ENCODE measurements around the gene BRWD1. TPM values are rescaled to one million over a fixed set of nuclear protein-coding genes. Genes with fewer than 3 reads are reported as not detected.
"Not testable (repeated sequence)": the region's sequence is repeated elsewhere in the genome, so short reads cannot be mapped to it uniquely, and the experiment has no call there.

BRWD1 gene
- total RNA-seq, 3 donors from 2014 or later (not counting 1 experiment from before 2014, with no cell fraction given): 92.0 to 93.8 (median 93.3) TPM

DNA sequence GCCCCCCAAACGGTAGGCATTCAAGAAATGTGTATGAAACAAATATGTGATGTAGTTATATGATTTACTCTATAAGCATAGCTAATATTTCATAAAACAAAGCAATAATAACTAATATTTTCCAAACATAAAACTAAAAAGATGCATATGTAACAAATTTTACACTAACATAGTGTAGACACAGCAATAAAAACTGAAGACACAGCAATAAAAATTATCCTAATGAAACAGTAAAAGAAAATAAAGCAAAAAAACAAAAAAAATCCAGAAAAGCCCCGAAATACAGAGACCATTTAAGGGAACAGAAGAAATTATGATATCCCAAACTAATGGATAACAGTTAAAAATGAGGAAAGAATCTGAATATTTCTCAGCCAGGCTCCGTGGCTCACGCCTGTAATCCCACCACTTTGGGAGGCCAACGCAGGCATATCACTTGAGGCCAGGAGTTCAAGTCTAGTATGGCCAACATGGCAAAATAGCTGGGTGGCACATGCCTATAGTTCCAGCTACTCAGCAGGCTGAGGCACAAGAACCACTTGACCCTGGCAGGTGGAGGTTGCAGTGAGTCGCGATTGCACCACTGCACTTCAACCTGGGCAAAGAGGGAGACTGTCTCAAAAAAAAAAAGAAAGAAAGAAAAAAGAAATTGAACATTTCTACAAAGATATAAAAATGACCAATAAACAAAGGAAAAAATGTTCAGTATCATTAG, 92.0 kb downstream of the BRWD1 start:
- Mint-ChIP-seq H3K27me3 (ENCODE audit: low read depth in 2 of 2) (no peaks in the 10 kb centered on the region), H3K36me3 (peaks cover 19% of the 10 kb centered on the region), H3K4me3 (no peak overlapping the region), H3K4me1 (no peaks in the 10 kb centered on the region), H3K9me3 (no peaks in the 10 kb centered on the region), H3K27ac (peak overlapping the region in 1 of 2 donors; percentile 56)
- DNase-seq (no peak), ATAC-seq (no peak)
- intact Hi-C loops (cut with micrococcal nuclease): no loop called here
- no peaks in the 10 kb centered on the region for H3K9me3 ChIP-seq (ENCODE audit: control insufficient read depth, insufficient read depth, low read length)
- peaks cover 55% of the 10 kb centered on the region for H3K36me3 ChIP-seq (ENCODE audit: control insufficient read depth, insufficient read depth, low read length)
- no peak for TF ChIP-seq CTCF (IDR thresholded peaks at IDR 0.05)
- no peaks in the 10 kb centered on the region for H3K27me3 ChIP-seq (ENCODE audit: control insufficient read depth, insufficient read depth, low read length)
- H3K4me1 ChIP-seq (ENCODE audit: control insufficient read depth, insufficient read depth, low read length): no peaks in the 10 kb centered on the region
- no peak overlapping the region for H3K4me3 ChIP-seq (ENCODE audit: low read length)
- H3K27ac ChIP-seq (ENCODE audit: low read length): no peak overlapping the region
- WGBS (ENCODE audit: insufficient coverage): 95% methylated on average over 4 of the region's 7 CpGs

- intact Hi-C loops (cut with micrococcal nuclease); H3K9me3 Mint-ChIP-seq; H3K4me3 ChIP-seq (ENCODE audit: low read length); H3K4me3 Mint-ChIP-seq; DNase-seq; H3K4me1 ChIP-seq (ENCODE audit: control insufficient read depth, insufficient read depth, low read length); H3K27me3 ChIP-seq (ENCODE audit: control insufficient read depth, insufficient read depth, low read length); H3K4me1 Mint-ChIP-seq; ATAC-seq; H3K27me3 Mint-ChIP-seq (ENCODE audit: low read depth in 2 of 2); H3K27ac ChIP-seq (ENCODE audit: low read length); H3K9me3 ChIP-seq (ENCODE audit: control insufficient read depth, insufficient read depth, low read length): not testable (repeated sequence)
- WGBS (ENCODE audit: insufficient coverage): 100% methylated on average over 1 of the region's 2 CpGs
- H3K36me3 ChIP-seq (ENCODE audit: control insufficient read depth, insufficient read depth, low read length): peaks cover 58% of the 10 kb centered on the region
- Mint-ChIP-seq H3K27ac (peak overlapping the region in 1 of 2 donors; percentile 56), H3K36me3 (peaks cover 19% of the 10 kb centered on the region)
Observed at GRCh38 chr21:39220875-39221274, 92.6 kb downstream of the BRWD1 start.

DNA sequence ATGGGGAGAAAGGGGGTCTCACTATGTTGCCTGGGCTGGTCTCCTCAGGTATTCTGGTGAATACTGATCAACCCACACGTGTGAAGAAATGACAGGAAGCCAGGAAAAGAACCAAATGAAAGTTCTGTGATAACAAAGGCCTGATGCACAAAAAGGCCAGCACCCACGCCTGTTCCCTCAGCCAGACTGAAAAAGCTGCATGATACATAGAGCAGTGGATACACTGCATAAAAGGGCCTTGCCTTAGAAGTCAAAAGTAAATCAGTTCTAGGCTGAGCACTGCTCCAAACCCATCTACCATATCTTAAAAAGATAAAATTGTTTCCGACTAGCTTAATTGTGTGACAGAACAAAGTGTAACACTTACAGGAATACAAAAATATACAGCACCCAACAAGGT, 93.3 kb downstream of the BRWD1 start:
- ATAC-seq (no peak), DNase-seq (no peak)
- H3K4me3 ChIP-seq (ENCODE audit: low read length): no peak overlapping the region
- no peak for TF ChIP-seq CTCF (IDR thresholded peaks at IDR 0.05)
- H3K27me3 Mint-ChIP-seq (ENCODE audit: low read depth in 2 of 2): no peaks in the 10 kb centered on the region
- no peak overlapping the region for H3K27ac Mint-ChIP-seq
- peaks cover 59% of the 10 kb centered on the region for H3K36me3 ChIP-seq (ENCODE audit: control insufficient read depth, insufficient read depth, low read length)
- no peaks in the 10 kb centered on the region for H3K9me3 Mint-ChIP-seq
- H3K4me1 ChIP-seq (ENCODE audit: control insufficient read depth, insufficient read depth, low read length): no peaks in the 10 kb centered on the region
- WGBS (ENCODE audit: insufficient coverage): 84% methylated on average over 2 of the region's 3 CpGs
- peaks cover 19% of the 10 kb centered on the region for H3K36me3 Mint-ChIP-seq
- intact Hi-C loops (cut with micrococcal nuclease): no loop called here
- H3K27me3 ChIP-seq (ENCODE audit: control insufficient read depth, insufficient read depth, low read length): no peaks in the 10 kb centered on the region
- no peaks in the 10 kb centered on the region for H3K9me3 ChIP-seq (ENCODE audit: control insufficient read depth, insufficient read depth, low read length)
- H3K4me3 Mint-ChIP-seq: no peak overlapping the region
- no peaks in the 10 kb centered on the region for H3K4me1 Mint-ChIP-seq
- no peak overlapping the region for H3K27ac ChIP-seq (ENCODE audit: low read length)

DNA sequence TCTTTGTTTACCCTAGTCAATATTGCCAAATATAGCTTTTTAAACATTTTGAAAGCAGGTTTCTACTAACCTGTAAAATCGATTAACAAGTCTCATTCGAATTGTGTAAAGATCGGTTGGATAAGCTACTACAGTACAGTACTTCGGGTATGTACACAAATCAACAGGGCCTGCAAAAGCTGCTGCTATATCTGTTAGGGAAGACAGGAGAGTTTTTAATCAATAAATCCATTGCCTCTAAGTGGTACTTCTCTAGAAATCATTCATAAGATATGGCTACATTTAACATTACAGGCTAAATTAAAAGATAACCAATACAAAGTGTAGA, 95.4 kb downstream of the BRWD1 start:
- DNase-seq (no peak), ATAC-seq (no peak)
- Mint-ChIP-seq H3K27ac (no peak overlapping the region), H3K27me3 (ENCODE audit: low read depth in 2 of 2) (no peaks in the 10 kb centered on the region), H3K4me3 (no peak overlapping the region), H3K36me3 (peaks cover 12% of the 10 kb centered on the region), H3K4me1 (no peaks in the 10 kb centered on the region), H3K9me3 (no peaks in the 10 kb centered on the region)
- Histone ChIP-seq H3K4me1 (ENCODE audit: control insufficient read depth, insufficient read depth, low read length) (no peaks in the 10 kb centered on the region), H3K4me3 (ENCODE audit: low read length) (no peak overlapping the region), H3K27ac (ENCODE audit: low read length) (no peak overlapping the region), H3K9me3 (ENCODE audit: control insufficient read depth, insufficient read depth, low read length) (no peaks in the 10 kb centered on the region), H3K27me3 (ENCODE audit: control insufficient read depth, insufficient read depth, low read length) (no peaks in the 10 kb centered on the region), H3K36me3 (ENCODE audit: control insufficient read depth, insufficient read depth, low read length) (peaks cover 60% of the 10 kb centered on the region)
- WGBS (ENCODE audit: insufficient coverage): 96% methylated on average over 3 of the region's 4 CpGs
- no peak for TF ChIP-seq CTCF (IDR thresholded peaks at IDR 0.05)
- intact Hi-C loops (cut with micrococcal nuclease): no loop called here

Data from natural killer cell (primary cell).